Measurements from ENCODE around the gene GPAT3.

Gene GPAT3

DNA sequence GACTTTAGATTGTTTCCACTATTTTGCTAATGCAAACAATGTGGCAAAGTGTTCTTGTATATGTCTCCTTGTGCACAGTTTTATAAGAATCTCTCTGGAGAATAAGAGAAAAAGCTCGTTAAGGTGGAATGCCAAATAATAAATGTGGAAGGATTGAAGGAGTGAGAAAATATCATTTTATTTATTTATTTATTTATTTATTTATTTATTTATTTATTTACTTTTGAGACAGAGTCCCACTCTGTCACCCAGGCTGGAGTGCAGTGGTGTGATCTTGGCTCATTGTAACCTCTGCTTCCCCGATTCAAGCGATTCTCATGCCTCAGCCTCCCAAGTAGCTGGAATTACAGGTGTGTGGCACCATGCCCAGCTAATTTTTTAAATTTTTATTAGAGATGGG, 40.3 kb downstream of the GPAT3 start (continued):
- TF ChIP-seq ZNF394 (tag by site-specific recombination; IDR thresholded peaks at IDR 0.05; ENCODE audit: borderline replicate concordance) (peak; percentile 90), ZNF623 (tag by site-specific recombination; IDR thresholded peaks at IDR 0.05) (peak; percentile 49), ZNF433 (tag by site-specific recombination; IDR thresholded peaks at IDR 0.05; ENCODE audit: low read depth) (peak; percentile 60; the same call in 1 of the 2 replicates), ZNF510 (tag by site-specific recombination; IDR thresholded peaks at IDR 0.05; ENCODE audit: insufficient replicate concordance) (peak; percentile 38), ZNF555 (tag by site-specific recombination; conservative IDR thresholded peaks at IDR 0.05) (peak; percentile 68), ZNF140 (tag by site-specific recombination; IDR thresholded peaks at IDR 0.05) (peak; percentile 48; the same call in 1 of the 2 replicates), REST (tag by site-specific recombination; IDR thresholded peaks at IDR 0.05) (0 out of 2 replicates have a peak, but pooled peaks have one; percentile 27), ZNF426 (tag by site-specific recombination; IDR thresholded peaks at IDR 0.05) (peak; percentile 70)
- TF ChIP-seq, protein P1, sequence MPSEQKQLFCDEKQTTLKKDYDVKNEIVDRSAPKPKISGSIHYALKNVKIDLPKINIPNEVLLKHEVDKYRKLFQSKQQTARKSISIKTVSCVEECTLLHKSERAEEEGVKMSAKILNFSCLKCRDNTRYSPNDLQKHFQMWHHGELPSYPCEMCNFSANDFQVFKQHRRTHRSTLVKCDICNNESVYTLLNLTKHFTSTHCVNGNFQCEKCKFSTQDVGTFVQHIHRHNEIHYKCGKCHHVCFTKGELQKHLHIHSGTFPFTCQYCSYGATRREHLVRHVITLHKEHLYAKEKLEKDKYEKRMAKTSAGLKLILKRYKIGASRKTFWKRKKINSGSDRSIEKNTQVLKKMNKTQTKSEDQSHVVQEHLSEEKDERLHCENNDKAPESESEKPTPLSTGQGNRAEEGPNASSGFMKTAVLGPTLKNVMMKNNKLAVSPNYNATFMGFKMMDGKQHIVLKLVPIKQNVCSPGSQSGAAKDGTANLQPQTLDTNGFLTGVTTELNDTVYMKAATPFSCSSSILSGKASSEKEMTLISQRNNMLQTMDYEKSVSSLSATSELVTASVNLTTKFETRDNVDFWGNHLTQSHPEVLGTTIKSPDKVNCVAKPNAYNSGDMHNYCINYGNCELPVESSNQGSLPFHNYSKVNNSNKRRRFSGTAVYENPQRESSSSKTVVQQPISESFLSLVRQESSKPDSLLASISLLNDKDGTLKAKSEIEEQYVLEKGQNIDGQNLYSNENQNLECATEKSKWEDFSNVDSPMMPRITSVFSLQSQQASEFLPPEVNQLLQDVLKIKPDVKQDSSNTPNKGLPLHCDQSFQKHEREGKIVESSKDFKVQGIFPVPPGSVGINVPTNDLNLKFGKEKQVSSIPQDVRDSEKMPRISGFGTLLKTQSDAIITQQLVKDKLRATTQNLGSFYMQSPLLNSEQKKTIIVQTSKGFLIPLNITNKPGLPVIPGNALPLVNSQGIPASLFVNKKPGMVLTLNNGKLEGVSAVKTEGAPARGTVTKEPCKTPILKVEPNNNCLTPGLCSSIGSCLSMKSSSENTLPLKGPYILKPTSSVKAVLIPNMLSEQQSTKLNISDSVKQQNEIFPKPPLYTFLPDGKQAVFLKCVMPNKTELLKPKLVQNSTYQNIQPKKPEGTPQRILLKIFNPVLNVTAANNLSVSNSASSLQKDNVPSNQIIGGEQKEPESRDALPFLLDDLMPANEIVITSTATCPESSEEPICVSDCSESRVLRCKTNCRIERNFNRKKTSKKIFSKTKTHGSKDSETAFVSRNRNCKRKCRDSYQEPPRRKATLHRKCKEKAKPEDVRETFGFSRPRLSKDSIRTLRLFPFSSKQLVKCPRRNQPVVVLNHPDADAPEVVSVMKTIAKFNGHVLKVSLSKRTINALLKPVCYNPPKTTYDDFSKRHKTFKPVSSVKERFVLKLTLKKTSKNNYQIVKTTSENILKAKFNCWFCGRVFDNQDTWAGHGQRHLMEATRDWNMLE (tag by site-specific recombination; conservative IDR thresholded peaks at IDR 0.05; ENCODE audit: low read depth): peak; percentile 74

GRCh38 chr4:83581411-83582288, 45.7 kb downstream of the GPAT3 start:
- H3K4me1 ChIP-seq (ENCODE audit: control insufficient read depth, insufficient read depth, low read length): no peaks in the 10 kb centered on the region
- POLR2A ChIA-PET: no interaction called here
- H3K9me3 ChIP-seq (ENCODE audit: control insufficient read depth, insufficient read depth, low read depth, low read length): no peaks in the 10 kb centered on the region
- no peak overlapping the region for H3K4me3 ChIP-seq (ENCODE audit: low read depth, low read length)
- no peaks in the 10 kb centered on the region for H3K36me3 ChIP-seq (ENCODE audit: control insufficient read depth in 2 of 2, insufficient read depth in 1 of 2, low read length in 2 of 2)
- no peak overlapping the region for H3K27ac ChIP-seq (ENCODE audit: extremely low read depth, low read depth, low read length)
- TF ChIP-seq ZNF341 (tag by site-specific recombination; IDR thresholded peaks at IDR 0.05; ENCODE audit: low read depth): no peak
- TF ChIP-seq, protein P2, sequence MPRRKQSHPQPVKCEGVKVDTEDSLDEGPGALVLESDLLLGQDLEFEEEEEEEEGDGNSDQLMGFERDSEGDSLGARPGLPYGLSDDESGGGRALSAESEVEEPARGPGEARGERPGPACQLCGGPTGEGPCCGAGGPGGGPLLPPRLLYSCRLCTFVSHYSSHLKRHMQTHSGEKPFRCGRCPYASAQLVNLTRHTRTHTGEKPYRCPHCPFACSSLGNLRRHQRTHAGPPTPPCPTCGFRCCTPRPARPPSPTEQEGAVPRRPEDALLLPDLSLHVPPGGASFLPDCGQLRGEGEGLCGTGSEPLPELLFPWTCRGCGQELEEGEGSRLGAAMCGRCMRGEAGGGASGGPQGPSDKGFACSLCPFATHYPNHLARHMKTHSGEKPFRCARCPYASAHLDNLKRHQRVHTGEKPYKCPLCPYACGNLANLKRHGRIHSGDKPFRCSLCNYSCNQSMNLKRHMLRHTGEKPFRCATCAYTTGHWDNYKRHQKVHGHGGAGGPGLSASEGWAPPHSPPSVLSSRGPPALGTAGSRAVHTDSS (tag by site-specific recombination; IDR thresholded peaks at IDR 0.05): peak; percentile 52
- CTCF ChIA-PET: interaction anchor here (0.6 kb wide), 2 partner anchors 62 to 728 kb away, joined by 3 read pairs; no protein-coding TSS in a partner anchor
